ENCODE results near the gene DNASE1L3. TPM values are rescaled to one million over a fixed set of nuclear protein-coding genes. Genes with fewer than 3 reads are reported as not detected.

DNASE1L3 gene
- total and polyA plus RNA-seq, 2 of the 13 experiments (the other 11 are each of a cell fraction or from before 2014, with no cell fraction given), result 0.86 to 1.7 TPM

GRCh38 chr3:58168498-58168897 lies 42.3 kb downstream of the DNASE1L3 start (continued):
- TF ChIP-seq IKZF5 (CRISPR knock-in tag; IDR thresholded peaks at IDR 0.05), result peak; percentile 34; the same call in 1 of the 2 replicates
- peak; percentile 82; the same call in 1 of the 2 replicates for TF ChIP-seq TBX3 (IDR thresholded peaks at IDR 0.05; ENCODE audit: borderline replicate concordance)
- TF ChIP-seq SAP130 (CRISPR knock-in tag; IDR thresholded peaks at IDR 0.05; ENCODE audit: low read depth), result peak; percentile 76; the same call in 1 of the 2 replicates
- TF ChIP-seq ARID5B (CRISPR knock-in tag; IDR thresholded peaks at IDR 0.05), result peak; percentile 84
- TF ChIP-seq MED1 (CRISPR knock-in tag; IDR thresholded peaks at IDR 0.05), result peak; percentile 80
- TF ChIP-seq CEBPB (IDR thresholded peaks at IDR 0.05; ENCODE audit: borderline replicate concordance, low read depth, low read length), result no peak
- no peak for TF ChIP-seq LRRFIP1 (CRISPR knock-in tag; conservative IDR thresholded peaks at IDR 0.05)
- peak; percentile 89 for TF ChIP-seq PAXIP1 (CRISPR knock-in tag; conservative IDR thresholded peaks at IDR 0.05)
- TF ChIP-seq ZNF747 (CRISPR knock-in tag; IDR thresholded peaks at IDR 0.05; ENCODE audit: borderline replicate concordance), result no peak
- no peak for TF ChIP-seq ZGPAT (CRISPR knock-in tag; IDR thresholded peaks at IDR 0.05)
- no peak for TF ChIP-seq ZBTB7B (CRISPR knock-in tag; IDR thresholded peaks at IDR 0.05)
- peak; percentile 82; the same call in 1 of the 2 replicates for TF ChIP-seq NCOR1 (IDR thresholded peaks at IDR 0.05; ENCODE audit: borderline replicate concordance, low read length)
- TF ChIP-seq TEAD3 (CRISPR knock-in tag; optimal IDR thresholded peaks at IDR 0.05; ENCODE audit: borderline replicate concordance), result peak; percentile 60
- peak; percentile 40 to 69; a peak in 3 of 4 replicates for TF ChIP-seq NR2F1 (CRISPR knock-in tag; IDR thresholded peaks at IDR 0.05)
- 0 out of 2 replicates have a peak, but pooled peaks have one; percentile 65 for TF ChIP-seq ZNF431 (CRISPR knock-in tag; IDR thresholded peaks at IDR 0.05; ENCODE audit: borderline replicate concordance, low read depth)
- TF ChIP-seq PITX1 (CRISPR knock-in tag; IDR thresholded peaks at IDR 0.05), result peak; percentile 30; the same call in 1 of the 2 replicates
